HG02870 (cell line): ENCODE data around the gene CISTR.
"Not testable (repeated sequence)": the region's sequence is repeated elsewhere in the genome, so short reads cannot be mapped to it uniquely, and the experiment has no call there.

Experiments used
- ATAC-seq: cut with Tn5 transposase; IDR thresholded peaks from one replicate; pipeline ENCODE4 v1.9.1; 2021; ENCODE audit warnings: mild to moderate bottlenecking, moderate library complexity; ENCODE audit not compliant: unreplicated experiment

CISTR gene

DNA sequence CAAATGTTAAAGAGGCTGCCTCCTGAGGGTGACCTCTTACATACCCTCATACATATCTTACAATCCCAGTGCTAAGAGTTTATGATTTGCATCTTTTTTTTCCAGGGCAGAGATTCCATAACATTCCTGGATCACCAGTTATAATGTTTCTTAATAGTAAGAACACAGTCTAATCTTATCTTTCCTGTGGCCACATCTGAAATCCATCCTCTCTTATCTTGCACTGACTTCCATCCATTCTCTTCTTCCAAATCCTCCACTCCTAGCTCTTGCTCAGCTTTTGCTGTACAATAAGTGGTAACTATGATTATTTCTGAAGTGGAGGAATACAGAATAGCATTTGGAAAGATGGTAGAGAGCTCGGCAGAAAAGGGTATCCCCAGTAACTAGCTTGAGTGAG, 30.8 kb downstream of the CISTR start:
- ATAC-seq: no peak

DNA sequence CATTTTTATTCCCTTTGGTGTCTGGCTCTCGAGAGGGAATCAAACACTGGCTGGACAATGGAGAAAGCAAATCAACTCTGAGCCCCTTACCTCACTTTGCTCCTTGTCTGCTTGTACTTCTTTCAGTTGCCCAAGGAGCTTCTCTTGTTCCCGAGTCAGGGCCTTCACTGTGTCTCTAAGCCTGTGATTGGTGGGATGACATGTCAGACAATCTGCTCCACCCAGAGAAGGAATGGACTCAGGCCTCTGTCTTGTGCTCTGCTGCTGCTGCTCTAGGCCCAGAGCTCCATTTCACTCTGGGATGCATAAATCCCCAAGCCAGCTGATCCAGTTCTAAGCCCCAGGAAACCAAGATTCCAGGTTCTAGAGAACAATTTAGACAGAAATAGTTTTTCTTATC, 32.1 kb downstream of the CISTR start:
- ATAC-seq: no peak

DNA sequence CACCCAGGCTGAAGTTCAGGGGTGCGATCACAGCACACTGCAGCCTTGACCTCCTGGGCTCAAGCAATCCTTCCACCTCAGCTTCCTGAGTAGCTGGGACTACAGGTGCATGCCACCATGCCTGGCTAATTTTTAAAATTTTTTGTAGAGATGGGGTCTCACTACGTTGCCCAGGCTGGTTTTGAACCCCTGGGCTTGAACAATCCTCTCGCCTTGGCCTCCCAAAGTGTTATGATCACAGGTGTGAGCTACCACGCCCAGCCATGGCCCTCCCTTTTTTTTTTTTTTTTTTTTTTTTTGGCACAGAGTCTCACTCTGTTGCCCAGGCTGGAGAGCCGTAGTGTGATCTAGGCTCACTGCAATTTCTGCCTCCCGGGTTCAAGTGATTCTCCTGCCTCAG, 33.2 kb downstream of the CISTR start:
- not testable (repeated sequence) for ATAC-seq

DNA sequence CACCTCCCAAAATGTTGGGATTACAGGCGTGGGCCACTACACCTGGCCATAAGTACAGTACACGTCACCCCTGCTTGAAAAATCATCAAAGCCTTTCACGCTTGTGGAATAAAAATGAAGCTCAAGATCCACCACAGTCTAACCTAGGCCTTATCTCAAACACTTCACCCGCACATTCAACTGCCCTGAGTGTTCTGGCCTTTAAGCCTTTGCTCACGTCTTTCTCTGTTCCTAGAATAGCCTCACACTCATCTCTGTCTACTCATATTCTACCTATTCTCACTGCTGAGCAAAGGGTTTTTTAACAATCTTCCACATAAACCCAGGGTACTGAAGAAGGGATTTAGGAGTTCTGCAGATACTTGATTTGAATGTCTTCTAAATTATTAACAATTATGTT, 34.5 kb downstream of the CISTR start:
- ATAC-seq: no peak

DNA sequence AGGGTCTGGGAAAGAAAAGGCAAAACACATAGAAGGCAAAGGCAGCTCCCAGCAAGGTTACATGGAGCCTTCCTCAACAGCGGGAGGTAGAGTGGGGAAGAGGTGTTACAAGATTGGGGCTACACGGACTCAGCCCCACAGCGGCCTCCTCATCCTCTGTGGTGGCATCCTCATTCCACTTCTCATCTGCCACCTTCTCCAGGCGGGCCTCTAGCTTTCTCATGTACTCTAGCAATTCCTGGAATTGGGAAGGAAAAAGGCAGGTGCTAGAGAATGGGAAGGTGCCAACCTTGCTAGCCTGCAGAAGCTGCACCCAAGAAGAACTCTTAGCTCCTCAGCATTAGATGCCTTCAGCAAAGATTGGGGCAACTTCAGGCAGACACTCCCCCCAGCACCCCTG, 37.8 kb downstream of the CISTR start:
- no peak for ATAC-seq

DNA sequence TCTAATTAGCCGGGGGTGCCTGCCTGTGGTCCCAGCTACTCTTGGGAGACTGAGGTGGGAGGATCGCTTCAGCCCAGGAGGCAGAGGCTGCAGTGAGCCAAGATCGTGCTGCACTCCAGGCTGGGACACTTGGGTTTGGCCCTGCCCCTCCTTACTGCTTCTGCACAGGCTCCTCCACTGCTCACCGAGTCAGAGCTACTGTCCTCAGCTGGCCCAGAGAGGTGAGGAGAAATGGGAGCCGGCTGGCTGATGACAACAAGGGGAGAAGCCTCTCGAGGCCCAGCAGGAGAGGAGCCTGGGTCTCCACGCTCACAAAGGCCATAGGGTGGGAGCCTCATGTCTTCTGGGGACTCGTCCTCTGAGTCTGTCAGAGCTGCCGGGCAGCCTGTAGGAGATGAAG, 38.3 kb downstream of the CISTR start:
- ATAC-seq: no peak

DNA sequence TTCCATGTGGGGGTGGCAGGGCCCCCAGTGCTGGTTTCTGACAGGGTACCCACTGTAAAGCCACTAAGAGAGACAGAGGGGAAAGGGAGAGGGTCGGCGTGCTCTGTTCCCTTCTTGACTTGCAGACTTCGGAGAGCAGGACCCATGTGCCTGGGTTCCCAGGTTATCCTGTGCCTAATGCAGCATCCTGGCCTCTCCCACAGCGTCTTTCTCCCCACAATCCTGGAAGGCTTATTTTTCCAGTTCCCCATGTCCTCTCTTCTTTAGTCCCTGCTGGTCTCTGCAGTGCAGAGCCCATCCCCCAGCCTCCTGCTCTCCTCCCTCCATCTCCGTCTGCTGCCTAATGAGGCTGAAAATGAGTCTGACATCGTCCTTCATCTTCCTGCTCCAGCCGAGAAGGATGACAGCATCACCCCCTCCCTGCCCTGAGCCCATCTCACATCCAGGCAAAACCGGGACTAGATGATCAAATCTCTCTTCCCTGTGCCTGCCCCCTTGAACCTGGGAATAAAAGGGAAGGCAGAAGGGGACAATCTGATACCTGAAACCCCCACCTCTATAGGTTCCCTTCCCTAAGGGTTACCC, 39.6 kb downstream of the CISTR start:
- ATAC-seq: no peak

DNA sequence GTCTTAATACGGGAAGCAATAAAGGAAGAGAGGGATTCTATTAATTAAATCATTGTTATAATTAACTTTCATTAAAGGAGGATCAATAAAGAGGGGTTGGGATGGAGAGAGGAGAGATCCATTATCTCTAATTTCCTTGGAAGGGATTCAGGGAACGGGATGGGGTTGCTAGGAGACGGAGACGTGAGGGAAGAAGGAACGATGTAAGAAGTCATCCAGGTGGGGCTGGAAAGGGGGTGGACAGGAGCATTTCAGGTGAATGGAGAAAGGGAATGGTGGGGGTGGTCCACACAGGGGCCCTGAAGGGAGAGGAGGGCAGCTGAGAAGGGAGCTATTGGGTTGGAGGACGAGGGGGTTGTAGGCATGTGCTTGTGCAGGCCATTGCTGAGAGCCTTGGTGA, 41.7 kb downstream of the CISTR start:
- no peak for ATAC-seq

DNA sequence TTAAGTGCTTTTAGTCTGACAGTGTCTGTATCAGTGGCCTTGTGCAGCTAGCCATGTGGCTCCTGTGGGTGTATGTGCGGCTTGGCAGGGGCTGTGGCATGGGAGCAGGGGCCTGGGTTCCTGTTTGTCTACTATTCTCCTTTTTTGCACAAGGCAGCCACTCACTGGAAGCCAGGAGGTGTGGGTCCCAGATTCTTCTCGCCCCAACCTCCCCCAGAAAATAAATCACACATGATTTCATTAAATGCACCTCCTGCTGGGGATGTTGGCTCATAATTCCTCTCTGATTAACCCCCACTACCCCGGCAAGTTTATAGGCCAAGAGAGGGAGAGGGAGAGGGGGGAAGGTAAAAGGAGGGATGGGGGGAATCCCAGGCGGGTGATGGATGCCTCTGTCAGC, 42.1 kb downstream of the CISTR start:
- ATAC-seq: no peak

DNA sequence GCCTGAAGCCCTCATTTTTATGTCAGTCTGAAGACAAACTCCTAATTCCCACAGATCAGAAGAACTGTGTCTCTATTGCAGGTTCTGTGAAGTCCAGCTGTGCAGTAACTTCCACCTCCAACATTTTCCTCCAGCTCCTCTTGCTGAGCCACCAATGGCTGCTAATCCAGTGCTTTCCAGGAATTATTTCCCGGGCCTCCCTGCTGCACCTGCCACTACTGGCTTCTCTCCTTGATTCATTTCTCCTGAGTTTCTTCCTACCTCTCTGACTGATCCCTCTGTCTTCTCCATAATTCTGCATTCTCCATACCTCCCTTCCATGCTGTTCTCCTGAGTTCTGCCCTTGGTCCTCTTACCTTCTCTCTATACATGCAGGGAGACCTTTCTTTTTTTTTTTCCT, 45.7 kb downstream of the CISTR start:
- ATAC-seq: no peak

DNA sequence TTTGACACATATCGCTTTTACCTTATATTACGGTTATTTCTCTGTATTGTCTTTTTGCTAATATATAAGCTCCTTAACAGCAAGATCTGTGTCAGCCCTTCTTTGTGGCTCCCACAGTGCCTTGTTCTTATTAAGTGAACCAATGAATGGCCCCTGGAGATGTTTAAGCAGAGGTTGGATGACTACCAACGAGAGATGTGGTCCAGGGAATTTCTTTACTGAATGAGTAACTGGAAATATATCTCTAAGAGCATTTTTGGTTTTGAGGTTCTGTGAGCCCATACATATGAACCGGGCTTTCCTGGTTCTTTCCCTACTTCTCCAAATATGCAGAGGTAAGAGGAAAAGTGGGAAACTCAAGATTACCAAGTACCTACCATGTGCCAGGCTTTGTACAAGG, 48.0 kb downstream of the CISTR start:
- no peak for ATAC-seq

DNA sequence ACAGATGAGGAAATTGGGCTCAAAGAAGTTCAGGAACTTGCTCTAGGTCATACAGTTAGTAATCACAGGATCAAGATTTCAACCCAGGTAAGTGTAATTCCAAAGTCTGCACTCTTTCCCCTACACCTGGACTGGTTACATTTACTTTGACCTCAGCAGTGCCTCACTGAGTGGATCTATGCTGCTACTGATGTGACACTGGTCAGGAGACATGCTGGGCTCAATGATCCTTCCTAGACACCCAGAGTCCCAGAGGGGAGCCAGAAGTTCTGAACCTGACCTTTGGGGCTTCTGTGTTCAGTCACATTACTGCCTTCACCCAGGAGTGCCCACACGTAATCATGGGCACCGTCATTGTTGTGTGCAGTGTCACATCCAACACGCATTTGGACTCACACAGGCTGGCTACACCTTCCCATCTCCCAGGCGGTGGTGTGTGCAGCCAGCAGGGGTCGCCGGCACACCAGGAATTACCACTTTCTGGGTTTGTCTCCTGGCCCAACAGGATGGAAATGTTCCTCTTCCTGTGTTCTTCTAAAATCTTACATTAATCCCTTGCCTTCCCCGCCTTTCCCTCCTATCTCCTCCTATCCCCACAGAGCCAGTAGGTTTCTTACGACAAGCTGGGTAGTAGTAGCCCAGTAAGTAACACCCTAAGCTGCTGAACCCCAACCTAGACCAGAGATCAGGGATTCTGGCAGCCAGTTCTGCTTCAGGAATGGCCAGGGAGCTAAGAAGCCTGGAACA, 50.1 kb downstream of the CISTR start:
- peak; percentile 59 for ATAC-seq

DNA sequence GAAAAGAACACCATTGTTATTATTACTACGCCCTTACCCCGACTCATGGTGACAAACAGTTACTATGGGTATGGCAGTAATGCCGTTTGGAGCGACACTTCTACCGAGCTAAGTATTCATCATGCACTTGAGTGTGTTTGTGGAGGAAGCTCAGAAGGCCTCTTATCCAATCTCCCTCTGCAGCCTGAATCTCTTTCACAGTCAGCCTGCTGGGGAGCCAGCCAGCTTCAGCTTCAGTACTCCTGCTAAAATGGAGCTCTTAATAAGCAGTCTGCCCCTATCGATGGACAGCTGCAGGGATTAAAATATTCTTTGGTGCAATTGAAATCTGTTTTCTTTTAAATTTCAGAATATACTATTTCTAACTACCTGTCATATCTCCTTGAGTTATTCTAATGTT, 51.2 kb downstream of the CISTR start:
- no peak for ATAC-seq

DNA sequence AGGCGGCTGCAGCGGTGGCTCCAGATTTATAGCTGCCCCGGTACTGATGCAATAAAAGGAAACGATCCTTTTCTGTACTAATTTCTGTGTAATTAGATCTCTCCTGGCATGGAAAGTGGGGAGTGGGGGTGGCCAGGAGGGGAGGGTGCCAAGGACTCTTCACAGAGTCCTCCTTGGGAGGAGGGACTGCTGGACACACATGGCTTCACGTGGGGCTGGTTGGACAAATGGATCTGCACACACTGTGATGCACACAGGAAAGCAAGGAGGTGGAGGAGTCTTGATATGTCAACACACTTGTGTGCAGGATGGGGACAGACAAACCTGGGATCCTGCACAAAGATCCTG, 52.1 kb downstream of the CISTR start:
- no peak for ATAC-seq

DNA sequence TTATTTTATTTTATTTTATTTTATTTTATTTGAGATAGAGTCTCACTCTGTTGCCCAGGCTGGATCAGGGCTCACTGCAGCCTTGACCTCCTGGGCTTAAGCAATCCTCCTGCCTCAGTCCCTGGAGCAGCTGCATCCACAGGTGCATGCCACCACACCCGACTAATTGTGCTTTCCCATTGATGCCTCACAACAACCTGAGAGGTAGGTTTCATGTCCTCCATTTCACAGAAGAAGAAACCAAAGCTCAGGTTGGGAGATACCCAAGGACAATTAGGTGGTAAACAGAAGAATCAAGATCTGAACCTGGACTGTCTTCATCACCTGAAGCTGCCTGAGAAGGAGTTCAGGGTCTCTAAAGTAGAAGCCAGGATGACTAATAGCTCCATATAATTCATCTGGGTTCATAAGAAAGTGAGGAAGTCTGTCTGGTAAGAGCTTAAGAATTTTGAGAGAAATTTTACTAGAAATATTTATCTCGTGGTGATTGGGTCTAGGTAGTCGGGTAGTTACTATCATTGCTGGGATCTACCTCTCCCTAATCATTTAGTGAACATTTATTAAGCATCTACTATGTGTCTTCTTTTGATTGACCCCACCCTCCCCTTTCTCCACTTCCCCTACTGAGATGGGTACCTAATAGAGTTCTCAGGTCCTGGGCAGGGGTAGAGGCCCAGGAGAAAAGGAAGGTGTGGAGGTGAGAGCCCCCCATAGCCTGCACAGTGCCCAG, 52.7 kb downstream of the CISTR start:
- no peak for ATAC-seq

DNA sequence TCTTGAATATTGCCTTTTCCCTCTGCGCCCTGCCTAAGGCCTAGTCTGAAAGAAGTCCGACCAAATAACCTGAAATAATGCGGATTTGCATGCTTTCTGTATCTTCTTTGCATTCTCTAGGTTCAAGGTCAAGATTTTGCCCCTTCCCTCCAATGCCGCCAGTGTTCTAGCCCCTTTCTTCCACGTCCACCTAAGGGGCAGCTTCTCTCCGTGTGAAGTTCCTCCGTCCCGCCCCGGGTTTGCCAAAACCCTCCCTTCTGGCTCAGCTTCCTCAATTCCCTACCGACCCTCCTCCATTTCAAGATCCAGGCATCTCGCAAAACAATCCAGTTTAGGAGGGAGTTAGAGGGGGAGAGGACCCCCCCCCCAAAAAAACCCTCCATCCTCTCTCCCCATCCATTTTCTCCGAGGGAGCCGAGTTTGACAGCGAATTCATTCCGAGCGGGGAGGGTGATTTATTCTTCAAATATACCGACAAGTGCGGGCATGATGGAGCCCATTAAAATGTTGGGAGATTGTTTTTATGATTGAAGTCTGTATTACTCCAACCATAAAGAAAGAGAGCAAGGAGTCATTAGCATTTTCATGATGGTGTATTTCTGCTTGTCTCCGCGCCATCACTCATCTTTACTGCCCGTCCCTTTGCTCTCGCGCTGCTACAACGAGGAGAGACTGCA, 55.0 kb downstream of the CISTR start:
- ATAC-seq: no peak
